GM19043 (cell line): Measurements from ENCODE around the gene ACE2.
"Not testable (repeated sequence)": the region's sequence is repeated elsewhere in the genome, so short reads cannot be mapped to it uniquely, and the experiment has no call there.

Experiments
- ATAC-seq: cut with Tn5 transposase; IDR thresholded peaks from one replicate; pipeline ENCODE4 v1.9.1; 2021; ENCODE audit warnings: low read depth; ENCODE audit not compliant: unreplicated experiment

ACE2 gene

DNA sequence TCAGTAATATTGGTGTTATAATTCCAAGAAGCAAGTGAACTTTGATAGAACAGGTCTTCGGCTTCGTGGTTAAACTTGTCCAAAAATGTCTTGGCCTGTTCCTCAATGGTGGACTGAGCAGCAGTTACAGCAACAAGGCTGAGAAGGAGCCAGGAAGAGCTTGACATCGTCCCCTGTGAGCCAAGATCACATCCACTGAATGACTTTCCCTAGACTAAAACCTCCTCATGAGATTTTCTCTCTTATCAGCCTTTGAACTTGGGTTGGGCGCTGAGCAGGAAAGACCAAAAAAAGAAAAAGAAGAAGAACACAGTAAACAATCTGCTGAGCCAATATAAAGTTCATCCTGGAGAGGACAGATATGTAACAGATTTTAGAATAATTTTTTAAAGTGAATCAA is at the start of gene ACE2:
ACE2 (minus strand) TSS at position 216 of the 400 bp plus-strand sequence; CDS start at position 167, 49 bp downstream.
- no peak for ATAC-seq

DNA sequence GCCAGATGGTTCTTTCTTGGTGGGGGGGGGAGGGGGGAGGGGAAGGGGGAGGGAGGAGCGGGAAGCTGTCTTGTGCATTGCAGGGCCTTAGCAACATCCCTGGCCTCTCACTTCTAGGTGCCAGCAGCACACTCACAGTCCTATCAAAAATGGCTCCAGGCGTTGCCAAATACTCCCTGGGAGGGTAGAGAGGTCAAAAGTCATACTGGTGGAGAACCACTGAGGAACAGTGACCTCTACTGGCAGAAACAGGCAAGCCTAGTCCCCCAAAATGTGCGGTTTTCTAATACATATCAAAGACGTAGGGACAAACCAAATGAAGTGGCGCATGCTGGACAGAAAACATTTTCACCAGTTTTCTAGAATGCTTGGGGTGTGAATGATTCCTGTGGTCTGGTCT is 46.8 kb upstream of the ACE2 start:
- not testable (repeated sequence) for ATAC-seq

DNA sequence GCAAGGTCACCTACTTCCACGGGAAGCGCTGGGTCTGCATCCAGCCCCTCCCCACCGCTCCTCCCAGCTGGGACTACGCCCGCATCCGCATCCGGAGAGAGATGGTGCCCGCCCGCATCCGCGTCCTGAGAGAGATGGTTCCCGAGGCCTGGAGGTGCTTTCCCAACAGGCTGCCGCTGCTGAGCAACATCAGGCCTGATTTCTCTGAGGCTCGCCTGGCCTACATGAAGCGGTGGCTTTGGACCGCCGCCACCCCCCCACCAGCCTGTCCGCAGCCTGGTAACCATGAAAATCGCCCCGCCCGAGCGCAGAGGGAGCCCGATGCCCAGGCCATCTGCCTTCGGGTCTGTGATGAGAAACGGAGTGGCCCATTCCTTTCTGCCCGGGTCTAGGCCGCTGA is 45.8 kb upstream of the ACE2 start:
- no peak for ATAC-seq

DNA sequence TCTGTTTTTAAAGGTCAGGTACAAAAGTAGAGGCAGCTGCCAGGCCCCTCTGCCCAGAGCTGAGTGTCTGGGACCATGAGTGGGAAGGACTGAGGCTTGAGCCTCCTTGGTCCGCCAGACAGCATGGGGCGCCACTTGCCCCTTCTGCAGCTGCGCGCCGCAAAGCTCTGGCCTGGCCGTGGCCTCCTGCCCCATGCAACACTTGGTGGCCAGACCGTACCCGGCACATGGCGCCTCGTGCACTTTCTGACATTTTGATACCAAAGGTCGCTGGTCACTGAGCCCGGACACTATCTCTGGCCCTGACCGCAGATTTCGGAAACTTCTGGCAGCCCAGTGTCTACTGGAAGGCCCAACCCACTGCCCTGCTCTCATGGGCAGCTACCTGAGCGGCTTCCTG is 45.3 kb upstream of the ACE2 start:
- no peak for ATAC-seq

DNA sequence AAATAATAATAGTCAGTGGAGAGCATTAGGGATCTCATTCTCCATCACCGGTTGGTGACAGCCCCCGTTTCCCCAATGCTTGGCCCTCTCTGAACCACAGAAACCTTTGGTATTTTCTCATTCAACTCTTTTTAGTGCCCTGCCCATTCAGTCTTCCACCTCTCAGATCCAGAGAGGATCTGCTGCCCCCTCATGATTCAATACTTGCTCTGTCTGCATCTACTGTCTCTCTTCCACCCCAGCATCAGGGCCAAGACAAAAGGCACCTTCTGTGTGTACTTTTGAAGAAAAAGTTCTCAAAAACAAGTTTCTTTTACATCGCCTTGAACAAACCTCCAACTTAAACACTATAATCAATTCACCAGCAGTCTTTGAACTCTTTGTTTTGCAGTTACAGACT is 44.5 kb upstream of the ACE2 start:
- no peak for ATAC-seq

DNA sequence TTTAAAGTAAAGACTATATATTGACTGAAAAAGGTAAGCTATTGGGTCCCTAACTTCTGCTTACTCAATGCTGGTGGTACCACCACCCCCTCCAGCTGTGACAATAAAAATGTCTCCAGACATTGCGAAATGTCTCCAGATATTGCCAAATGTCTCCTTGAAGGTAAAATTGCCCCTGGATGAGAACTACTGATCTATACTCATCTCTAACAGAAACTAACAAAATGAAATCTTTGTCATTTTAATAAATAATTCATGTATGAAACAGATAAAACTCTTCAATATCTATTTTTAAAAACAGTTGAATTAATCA is 43.8 kb upstream of the ACE2 start:
- ATAC-seq = no peak

DNA sequence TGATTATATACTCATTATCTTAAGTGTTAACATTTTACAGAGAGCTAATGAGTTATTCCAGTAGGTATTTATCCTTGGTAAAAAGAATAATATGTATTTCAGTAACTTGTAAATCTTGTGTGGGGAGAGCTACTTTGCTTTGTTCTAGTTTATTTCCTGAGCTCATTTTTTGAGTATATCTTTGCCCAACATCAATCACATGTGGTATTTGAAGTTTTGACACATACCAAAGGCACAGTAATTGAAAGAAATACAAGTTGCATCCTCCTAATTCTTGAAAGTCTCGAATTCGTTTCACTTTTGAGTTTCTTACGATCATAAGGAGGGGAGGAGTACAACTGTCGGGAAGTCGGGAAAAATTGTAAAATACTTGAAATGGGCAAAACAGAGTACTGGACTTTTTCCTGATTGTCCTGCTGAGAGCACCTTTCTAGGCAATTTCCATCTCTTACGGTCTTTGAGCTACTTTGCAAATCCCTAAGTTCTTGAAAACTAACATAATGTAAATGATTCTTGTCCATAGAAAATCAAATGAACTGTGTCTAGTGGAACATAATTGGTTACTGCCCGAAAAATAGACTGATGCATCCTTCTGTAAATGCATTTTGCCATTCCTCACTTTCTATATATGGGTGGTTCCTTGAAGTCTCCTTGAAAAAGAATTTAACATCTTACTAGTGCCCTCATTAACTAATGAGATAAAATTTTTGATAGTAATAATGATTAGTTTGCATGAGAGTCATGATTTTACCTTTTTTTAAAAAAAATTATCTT is 43.2 kb upstream of the ACE2 start:
- no peak for ATAC-seq

DNA sequence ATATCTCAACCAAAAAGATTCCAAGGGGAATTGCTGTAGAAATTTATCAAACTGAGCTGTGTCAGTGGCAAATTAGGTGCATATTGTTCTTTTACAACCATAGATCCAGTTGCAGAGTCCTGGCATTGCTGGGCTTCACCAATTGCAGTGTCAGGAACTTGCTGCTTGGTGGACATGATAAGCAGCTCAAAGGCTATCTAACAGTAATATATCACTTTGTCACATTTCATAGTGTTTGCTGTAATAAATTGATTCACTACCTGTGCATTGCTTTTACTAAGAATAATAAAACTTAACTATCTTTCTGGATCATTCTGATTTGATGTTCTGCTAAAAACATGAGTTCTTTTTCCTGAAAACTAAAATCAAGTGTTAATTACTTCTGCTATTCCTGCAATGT is 30.9 kb upstream of the ACE2 start:
- no peak for ATAC-seq

DNA sequence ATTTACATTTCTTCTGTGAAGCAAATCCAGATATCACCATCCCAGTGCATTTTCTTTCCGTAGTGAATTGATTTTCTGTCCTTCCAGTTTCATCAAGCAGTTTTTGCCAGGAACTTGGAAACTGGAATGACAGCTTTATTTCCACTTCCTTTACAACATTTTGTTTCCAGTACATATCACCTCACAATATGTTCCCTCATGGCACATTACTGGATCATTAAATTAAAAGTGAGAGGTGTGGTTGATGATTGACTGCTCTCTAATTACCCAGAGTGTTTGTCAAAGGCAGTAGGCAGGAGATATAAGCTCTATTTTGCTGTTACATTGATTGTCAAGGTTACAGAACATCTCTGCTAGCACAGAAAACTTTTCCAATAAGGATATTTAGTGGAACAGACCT is 22.3 kb upstream of the ACE2 start:
- ATAC-seq = no peak

DNA sequence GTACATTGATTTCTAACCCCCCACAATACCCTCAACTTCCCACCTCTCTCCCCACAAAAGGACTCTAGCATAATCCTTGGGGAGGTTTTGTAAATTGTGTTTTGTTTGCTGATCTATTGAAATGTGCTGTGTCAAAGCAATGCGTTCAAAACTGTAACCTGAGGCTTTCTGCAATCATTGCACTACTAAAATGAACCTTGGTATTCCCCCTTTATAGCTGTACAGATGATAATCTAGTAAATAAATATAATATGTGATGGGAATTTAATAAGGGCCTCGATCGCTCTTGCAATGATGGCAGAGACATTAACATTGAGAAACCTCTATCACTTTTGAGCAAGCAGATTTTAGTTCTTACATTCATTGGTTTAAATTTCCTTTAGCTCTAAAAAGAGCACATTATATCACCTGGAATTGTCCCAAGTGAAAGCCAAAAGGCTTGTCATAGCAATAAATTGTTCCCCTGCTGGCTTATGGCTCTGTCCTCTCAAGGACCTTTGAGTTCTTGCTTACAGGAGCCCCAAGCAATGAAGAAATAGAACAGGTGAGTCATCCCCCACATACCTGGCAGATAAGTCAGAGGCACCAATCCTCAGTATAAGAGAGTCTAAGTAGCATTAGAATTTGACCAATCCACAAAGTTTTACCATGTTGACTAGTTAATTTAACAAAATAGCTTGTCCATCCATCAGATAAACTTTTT is 18.4 kb upstream of the ACE2 start:
- ATAC-seq = no peak

DNA sequence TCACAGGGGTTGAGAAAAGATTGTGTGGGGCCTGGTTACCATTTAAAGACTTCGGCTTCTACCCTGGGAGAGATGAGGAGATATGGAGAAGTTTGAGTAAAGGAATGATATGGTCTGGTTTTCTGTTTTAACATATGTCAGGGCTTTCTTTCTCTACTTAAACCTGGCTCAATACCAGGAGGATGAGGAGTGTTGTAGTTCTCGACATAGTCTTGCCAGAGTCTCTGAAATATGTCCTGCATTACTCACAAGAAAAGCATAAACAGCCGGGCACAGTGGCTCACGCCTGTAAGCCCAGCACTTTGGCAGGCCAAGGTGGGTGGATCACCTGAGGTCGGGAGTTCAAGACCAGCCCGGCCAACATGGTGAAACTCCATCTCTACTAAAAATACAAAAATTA is 16.4 kb upstream of the ACE2 start:
- no peak for ATAC-seq

DNA sequence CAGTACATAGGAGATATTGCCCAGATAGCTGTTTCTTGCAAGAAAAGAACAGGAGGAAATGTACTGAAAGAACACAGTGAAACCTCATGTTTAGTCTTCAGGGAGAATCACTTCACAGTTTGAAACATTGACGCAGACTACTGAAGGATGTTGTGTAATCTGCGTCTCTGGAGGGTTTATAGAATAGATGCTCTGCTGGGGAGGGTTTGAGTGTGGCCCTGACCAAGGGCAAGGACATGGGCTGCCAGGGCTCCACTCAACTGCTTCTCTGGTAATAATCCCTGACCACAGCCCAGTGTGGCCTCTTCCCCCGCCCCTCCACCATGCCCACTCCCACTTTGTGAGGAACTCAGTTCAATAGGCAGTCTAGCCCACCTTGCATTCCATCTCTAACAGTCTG is 15.8 kb upstream of the ACE2 start:
- no peak for ATAC-seq

DNA sequence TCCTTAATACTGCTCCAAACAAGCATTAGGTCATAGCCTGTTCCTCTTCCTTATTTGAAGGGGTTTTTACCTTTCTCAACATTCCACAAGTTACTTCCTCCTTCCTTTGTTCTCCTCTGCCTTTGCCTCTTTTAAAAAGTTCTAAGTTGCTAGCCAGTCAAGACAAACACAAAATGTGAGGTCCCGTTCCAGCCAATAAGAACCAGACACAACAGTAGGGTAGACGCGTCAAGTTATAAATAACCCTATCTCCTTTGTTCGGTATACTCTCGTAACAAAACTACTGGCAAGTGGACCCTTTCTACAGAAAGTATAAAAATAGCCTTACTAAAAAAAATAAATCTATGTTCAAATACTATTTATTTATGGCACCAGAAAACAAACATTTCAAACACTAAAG is 6.3 kb upstream of the ACE2 start:
- no peak for ATAC-seq

DNA sequence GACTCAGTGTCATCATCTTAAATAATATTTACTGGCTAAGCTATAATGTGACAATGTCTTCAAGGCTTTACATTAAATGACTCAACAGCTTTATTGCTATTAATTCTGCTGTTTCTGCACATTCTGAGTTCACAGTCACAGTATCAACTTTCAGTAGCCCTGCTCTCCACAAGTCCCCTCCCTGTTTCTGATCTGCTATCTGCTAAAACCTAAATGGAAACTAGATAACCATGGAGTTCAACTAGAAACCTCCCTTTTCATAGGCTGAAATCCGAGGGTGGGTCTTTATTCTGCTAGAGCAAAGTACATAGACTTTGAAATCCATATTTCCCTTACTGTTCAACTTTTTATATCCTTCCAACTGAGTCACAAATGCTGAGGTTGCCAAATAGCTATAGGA is 5.4 kb upstream of the ACE2 start:
- ATAC-seq = no peak

DNA sequence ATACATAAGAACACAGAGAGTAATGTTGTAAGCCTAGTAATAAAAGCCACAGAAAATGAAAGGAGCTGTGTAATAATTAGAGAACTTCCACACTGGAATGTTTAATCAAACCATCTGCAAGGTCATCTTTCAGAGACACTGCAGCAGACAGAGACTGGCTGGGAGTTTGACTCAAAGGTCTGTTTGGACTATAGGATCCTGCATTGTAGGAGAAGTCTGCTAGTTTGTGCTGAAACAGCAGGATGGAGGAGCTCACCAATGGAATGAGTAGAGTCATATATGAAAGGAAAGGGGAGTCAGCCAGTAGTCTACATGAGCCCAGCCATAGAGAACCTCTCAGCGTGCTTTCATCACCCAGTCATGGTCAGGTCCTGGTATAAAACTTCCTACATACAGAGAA is 4.5 kb upstream of the ACE2 start:
- no peak for ATAC-seq

DNA sequence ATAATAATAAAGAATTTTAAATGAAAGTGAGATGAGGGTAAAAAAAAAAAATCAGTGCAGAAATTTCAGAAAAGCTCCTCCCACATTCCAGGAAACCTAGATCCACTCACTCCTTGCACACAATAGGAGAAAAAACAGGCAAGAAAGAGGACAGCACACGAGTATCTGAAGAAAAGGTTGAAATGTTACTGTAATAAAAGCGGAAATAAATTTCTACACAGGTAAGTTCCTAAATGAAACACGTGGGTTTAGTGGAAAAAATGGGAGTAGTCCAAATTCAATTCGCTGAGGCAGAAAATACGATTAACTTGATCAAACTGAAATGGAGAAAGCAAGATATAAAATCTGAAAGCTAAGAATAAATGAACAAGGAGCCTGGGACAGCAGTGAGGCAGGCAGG is 2.0 kb upstream of the ACE2 start:
- ATAC-seq = no peak

DNA sequence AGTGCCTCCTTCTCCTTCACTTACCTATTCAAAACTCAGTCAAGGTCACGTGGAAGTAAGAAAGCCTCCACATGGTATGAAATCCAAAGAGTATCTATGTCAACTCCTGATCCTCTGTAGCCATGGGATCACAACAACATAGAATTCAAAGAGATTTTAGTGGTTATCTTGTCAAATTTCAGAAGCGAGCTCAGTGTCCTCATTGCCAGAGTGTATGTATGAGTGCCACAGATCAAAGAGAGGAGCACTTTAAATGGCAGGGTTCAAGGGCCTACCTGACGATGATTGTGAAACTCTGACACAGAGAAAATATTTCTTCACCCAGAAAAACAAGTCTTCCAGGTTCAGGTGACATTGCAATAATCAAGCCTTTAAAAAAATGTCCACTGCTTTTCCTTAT is 1.2 kb upstream of the ACE2 start:
- ATAC-seq = no peak

DNA sequence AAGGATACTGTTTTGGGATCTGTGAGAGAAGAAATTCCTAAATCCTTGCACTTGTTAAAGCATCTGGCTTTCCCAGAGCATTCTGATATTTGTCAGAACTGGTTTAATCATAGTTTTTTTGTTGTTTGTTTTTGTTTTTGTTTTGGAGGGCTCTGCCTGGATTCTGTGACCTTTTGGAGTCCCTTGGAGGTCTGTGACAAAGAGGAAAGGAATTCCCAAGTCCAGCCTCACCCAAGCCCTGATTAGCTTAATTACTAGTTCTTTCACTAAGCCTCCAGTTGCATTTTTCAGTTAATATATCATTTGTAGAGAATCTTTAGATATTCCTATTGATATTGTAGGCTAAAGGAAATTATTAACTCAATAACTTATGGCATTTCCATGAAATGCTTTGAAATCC is 711 bp downstream of the ACE2 start:
- ATAC-seq = no peak

DNA sequence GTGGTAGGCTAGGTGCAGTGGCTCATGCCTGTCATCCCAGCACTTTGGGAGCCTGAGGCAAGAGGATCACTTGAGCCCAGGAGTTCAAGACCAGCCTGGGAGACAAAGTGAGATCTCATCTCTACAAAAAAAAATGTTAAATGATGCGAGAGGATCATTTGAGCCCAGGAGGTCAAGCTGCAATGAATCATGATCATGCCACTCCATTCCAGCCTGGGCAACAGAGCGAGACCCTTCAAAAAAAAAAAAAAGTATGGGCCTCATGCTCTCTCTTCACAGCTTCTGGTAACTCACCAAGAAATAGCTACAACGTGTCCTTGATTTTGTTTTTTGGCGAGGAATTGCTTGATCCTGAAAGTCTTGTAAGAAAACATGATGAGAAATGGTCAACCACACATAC is 1.3 kb downstream of the ACE2 start:
- ATAC-seq = no peak

DNA sequence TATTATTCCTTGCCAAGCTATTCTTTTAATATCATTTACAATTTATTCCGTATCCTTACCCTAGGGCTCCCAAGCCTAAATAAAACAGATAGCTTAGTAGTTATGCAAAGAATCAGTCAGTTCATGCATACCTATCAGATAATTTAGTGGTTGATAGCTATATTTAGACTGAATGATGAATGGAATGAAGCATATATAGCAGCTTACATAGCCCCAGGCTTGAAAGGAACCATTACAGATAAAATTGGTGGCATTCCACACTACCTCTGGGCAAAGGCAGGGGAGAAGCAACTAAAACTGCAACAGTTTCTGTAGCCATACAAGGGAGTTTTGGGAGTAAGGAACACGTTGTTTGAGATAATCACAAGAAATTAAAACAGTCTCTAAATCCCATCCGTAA is 2.7 kb downstream of the ACE2 start:
- no peak for ATAC-seq

DNA sequence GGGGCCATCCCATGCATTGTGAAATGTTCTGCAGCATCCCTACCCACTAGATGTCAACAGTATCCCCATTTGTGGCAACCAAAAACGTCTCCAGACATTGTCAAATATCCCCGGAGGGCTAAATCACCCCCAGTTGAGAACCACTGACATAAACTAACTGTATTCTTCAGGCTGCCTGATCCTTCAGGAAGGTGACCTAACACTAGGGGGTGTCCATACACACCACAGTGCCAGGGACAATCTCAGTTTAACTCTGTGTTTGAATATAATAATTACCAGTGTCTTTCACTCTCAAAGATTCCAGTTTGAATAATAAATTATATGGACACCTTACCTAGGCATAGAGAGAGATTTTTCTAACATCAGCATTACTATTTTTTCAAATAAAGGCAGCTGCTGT is 6.4 kb downstream of the ACE2 start:
- no peak for ATAC-seq
